Thyroid gland (tissue), 4 donors: ENCODE results near the gene MAPRE3.

Source experiments
- POLR2A ChIP-seq, 2 donors: fragments of 450-650 bp; IDR thresholded peaks; one replicate each; pipeline ENCODE4 v1.6.1; 2017; ENCODE audit warnings: antibody characterized with exemption in 2 of 2, mild to moderate bottlenecking in 2 of 2, moderate library complexity in 1 of 2
- TF ChIP-seq, protein P1 (sequence below), 6 experiments: fragments of 200-600 bp in 3 of 6; fragments of 450-650 bp in 3 of 6; sonication (generic) in 3 of 6; IDR thresholded peaks; one replicate each; pipeline ENCODE4 v1.5.1; 2016 to 2019; ENCODE audit warnings: antibody characterized with exemption in 6 of 6, mild to moderate bottlenecking in 2 of 6, inconsistent platforms in 1 of 6, moderate library complexity in 1 of 6

DNA sequence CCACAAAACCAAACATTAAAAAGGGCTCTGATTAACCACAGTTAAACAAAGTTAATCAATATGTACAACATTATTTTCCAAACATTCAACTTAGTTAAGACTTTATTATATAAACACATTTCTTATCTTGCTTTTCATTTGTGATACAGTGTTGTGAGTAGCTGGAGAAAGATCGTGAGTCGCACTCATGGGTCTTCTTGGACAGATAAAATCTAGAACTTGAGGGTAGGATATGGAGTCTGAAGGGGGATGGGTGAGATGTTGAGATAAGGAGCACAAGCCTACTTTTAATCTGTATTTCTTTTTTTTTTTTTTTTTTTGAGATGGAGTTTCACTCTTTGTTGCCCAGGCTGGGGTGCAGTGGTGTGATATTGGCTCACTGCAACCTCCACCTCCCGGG lies 39.7 kb downstream of the MAPRE3 start:
- TF ChIP-seq, protein P1, sequence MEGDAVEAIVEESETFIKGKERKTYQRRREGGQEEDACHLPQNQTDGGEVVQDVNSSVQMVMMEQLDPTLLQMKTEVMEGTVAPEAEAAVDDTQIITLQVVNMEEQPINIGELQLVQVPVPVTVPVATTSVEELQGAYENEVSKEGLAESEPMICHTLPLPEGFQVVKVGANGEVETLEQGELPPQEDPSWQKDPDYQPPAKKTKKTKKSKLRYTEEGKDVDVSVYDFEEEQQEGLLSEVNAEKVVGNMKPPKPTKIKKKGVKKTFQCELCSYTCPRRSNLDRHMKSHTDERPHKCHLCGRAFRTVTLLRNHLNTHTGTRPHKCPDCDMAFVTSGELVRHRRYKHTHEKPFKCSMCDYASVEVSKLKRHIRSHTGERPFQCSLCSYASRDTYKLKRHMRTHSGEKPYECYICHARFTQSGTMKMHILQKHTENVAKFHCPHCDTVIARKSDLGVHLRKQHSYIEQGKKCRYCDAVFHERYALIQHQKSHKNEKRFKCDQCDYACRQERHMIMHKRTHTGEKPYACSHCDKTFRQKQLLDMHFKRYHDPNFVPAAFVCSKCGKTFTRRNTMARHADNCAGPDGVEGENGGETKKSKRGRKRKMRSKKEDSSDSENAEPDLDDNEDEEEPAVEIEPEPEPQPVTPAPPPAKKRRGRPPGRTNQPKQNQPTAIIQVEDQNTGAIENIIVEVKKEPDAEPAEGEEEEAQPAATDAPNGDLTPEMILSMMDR (IDR thresholded peaks at IDR 0.05) = no peak
- no peak for TF ChIP-seq POLR2A (IDR thresholded peaks at IDR 0.05)
